ENCODE measurements around the gene MED28.
"Not testable (repeated sequence)": the region's sequence is repeated elsewhere in the genome, so short reads cannot be mapped to it uniquely, and the experiment has no call there.

MED28 gene

GRCh38 chr4:17619416-17620105, 5.1 kb downstream of the MED28 start:
- no peak for DNase-seq

GRCh38 chr4:17623451-17624001, 9.1 kb downstream of the MED28 start:
- DNase-seq = no peak

GRCh38 chr4:17624821-17625220, 10.4 kb downstream of the MED28 start:
- DNase-seq = no peak

- no peak for DNase-seq
Measured at GRCh38 chr4:17630228-17630627, 15.8 kb downstream of the MED28 start.

- DNase-seq = no peak
Measured at GRCh38 chr4:17633600-17633999, 19.2 kb downstream of the MED28 start.

GRCh38 chr4:17635056-17635455, 20.6 kb downstream of the MED28 start:
- no peak for DNase-seq

- DNase-seq = no peak
Measured at GRCh38 chr4:17636341-17636695, 21.9 kb downstream of the MED28 start.

- DNase-seq = peak; percentile 73
Measured at GRCh38 chr4:17636696-17637622, 22.5 kb downstream of the MED28 start.

- DNase-seq = no peak
Measured at GRCh38 chr4:17639136-17639535, 24.7 kb downstream of the MED28 start.

- no peak for DNase-seq
Measured at GRCh38 chr4:17642398-17642783, 27.9 kb downstream of the MED28 start.

- no peak for DNase-seq
Measured at GRCh38 chr4:17646693-17647092, 32.3 kb downstream of the MED28 start.

- DNase-seq = no peak
Measured at GRCh38 chr4:17647176-17647806, 32.9 kb downstream of the MED28 start.

- DNase-seq = no peak
Measured at GRCh38 chr4:17647927-17648326, 33.5 kb downstream of the MED28 start.

- no peak for DNase-seq
Measured at GRCh38 chr4:17650406-17650805, 36.0 kb downstream of the MED28 start.

GRCh38 chr4:17654701-17655100, 40.3 kb downstream of the MED28 start:
- no peak for DNase-seq

- DNase-seq = no peak
Measured at GRCh38 chr4:17657090-17657489, 42.6 kb downstream of the MED28 start.

- DNase-seq = no peak
Measured at GRCh38 chr4:17657849-17658248, 43.4 kb downstream of the MED28 start.

- not testable (repeated sequence) for DNase-seq
Measured at GRCh38 chr4:17659196-17659595, 44.8 kb downstream of the MED28 start.

- DNase-seq = no peak
Measured at GRCh38 chr4:17662694-17663093, 48.3 kb downstream of the MED28 start.

GRCh38 chr4:17664755-17665154, 50.3 kb downstream of the MED28 start:
- DNase-seq = no peak

- DNase-seq = no peak
Measured at GRCh38 chr4:17665346-17665745, 50.9 kb downstream of the MED28 start.

- DNase-seq = no peak
Measured at GRCh38 chr4:17665852-17666251, 51.4 kb downstream of the MED28 start.

GRCh38 chr4:17667253-17667652, 52.8 kb downstream of the MED28 start:
- no peak for DNase-seq

Data from stimulated activated CD4-positive, alpha-beta T cell treated with anti-CD3 and anti-CD28 coated beads, Interleukin-4, amount 100 ng/mL, for 1 hour (primary cell).